ENCODE results near the gene MON2. TPM values are rescaled to one million over a fixed set of nuclear protein-coding genes. Genes with fewer than 3 reads are reported as not detected.

Gene MON2
- total RNA-seq, 4 donors from 2014 or later = 78.6 to 102 (median 97.7) TPM

DNA sequence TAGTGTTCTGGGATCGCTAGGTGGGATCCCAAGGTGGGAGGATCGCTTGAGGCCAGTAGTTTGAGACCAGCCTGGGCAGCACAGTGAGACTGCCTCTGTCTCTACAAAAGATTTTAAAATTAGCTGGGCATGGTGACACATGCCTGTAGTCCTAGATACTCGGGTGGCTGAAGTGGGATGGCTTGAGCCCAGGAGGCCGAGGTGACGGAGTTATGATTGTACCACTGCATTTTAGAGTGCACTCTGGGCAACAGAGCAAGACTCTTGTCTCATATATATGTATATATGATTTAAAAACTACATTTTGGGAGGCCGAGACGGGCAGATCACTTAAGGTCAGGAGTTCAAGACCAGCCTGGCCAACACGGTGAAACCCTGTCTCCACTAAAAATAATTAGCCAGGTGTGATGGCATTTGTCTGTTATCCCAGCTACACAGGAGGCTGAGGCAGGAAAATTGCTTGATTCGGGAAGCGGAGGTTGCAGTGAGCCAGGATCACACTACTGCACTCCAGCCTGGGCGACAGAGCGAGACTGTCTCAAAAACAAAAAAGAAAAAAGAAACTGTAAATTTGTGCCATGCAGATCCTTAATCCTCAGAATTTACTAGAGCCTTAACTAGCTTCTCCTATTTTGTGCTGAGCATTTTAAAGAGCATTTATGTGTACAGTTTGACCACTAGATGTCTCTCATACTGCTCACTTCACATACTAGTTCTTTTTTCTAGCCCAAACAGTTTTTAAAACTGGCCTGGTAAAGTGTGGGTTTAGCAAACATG lies 114.8 kb downstream of the MON2 start:
- Histone ChIP-seq H3K27me3 (no peaks in the 10 kb centered on the region), H3K27ac (no peak overlapping the region), H3K4me1 (no peaks in the 10 kb centered on the region), H3K9me3 (no peaks in the 10 kb centered on the region), H3K4me3 (no peak overlapping the region), H3K36me3 (no peaks in the 10 kb centered on the region)
- TF ChIP-seq POLR2A (IDR thresholded peaks at IDR 0.05) = no peak
- TF ChIP-seq, protein P1, sequence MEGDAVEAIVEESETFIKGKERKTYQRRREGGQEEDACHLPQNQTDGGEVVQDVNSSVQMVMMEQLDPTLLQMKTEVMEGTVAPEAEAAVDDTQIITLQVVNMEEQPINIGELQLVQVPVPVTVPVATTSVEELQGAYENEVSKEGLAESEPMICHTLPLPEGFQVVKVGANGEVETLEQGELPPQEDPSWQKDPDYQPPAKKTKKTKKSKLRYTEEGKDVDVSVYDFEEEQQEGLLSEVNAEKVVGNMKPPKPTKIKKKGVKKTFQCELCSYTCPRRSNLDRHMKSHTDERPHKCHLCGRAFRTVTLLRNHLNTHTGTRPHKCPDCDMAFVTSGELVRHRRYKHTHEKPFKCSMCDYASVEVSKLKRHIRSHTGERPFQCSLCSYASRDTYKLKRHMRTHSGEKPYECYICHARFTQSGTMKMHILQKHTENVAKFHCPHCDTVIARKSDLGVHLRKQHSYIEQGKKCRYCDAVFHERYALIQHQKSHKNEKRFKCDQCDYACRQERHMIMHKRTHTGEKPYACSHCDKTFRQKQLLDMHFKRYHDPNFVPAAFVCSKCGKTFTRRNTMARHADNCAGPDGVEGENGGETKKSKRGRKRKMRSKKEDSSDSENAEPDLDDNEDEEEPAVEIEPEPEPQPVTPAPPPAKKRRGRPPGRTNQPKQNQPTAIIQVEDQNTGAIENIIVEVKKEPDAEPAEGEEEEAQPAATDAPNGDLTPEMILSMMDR (IDR thresholded peaks at IDR 0.05) = peak in 5 of 6 experiments; percentile 50 to 76 (median 67)
- DNase-seq = no peak

DNA sequence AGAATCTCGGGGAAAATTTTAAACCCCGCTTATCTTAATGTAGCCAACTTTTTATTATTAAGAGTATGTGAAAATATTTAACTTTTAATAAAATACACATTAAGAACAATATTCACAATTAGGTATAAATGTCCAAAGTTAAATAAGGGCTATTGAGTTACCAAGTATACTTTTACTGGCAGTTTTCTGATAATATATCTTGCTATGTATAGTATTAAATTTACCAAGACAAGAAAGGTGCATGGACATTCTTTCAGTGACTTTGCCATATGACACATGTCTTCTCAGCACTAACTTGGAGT lies 115.4 kb downstream of the MON2 start:
- H3K4me1 ChIP-seq = no peaks in the 10 kb centered on the region
- no peak overlapping the region for H3K4me3 ChIP-seq
- no peak overlapping the region for H3K27ac ChIP-seq
- H3K9me3 ChIP-seq = no peaks in the 10 kb centered on the region
- no peaks in the 10 kb centered on the region for H3K36me3 ChIP-seq
- TF ChIP-seq, protein P1 (IDR thresholded peaks at IDR 0.05) = no peak
- no peak for TF ChIP-seq POLR2A (IDR thresholded peaks at IDR 0.05)
- H3K27me3 ChIP-seq = no peaks in the 10 kb centered on the region
- DNase-seq = no peak

DNA sequence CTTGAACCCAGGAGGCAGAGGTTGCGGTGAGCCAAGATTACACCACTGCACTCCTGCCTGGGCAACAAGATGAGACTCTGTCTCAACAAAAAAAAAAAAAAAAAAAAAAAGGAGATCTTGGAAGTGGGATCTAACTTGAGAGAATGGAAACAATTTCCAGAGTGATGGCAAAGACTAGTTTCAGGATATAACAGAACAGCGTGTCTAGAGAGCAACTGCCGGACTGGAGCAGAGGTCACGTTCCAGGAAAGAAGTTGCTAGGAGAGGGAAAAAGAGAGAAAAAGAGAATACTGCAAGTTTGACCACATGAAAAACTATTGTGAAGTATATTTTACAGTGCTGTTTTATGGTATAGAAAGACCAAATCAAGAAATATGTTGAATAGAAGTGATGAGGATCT lies 118.0 kb downstream of the MON2 start:
- H3K9me3 ChIP-seq = no peaks in the 10 kb centered on the region
- no peak for TF ChIP-seq POLR2A (IDR thresholded peaks at IDR 0.05)
- TF ChIP-seq, protein P1 (IDR thresholded peaks at IDR 0.05) = no peak
- DNase-seq = no peak
- no peaks in the 10 kb centered on the region for H3K27me3 ChIP-seq
- no peaks in the 10 kb centered on the region for H3K36me3 ChIP-seq
- H3K27ac ChIP-seq = no peak overlapping the region
- H3K4me1 ChIP-seq = no peaks in the 10 kb centered on the region
- no peak overlapping the region for H3K4me3 ChIP-seq

DNA sequence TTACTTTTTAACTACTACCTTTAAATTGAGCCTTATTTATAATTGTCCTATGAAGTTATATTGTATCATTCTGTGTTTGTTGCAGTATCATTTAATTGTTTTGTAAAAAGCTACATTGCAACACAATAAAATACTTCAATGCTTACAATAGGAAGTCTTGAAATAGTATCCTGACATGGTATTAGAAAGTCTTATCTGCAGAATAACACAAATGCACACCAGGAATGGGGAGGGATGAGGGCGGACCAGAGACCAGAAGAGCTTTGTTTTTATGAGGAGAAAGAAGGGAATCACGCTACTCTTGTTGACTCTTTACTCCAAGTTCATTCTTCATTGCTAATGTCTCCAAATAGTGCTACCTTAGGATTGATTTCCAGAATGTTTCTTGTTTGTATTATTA lies 120.2 kb downstream of the MON2 start:
- H3K36me3 ChIP-seq = peaks cover 0 to 5% (median 0%) of the 10 kb centered on the region in 3 donors
- no peak overlapping the region for H3K4me3 ChIP-seq
- no peak overlapping the region for H3K27ac ChIP-seq
- no peaks in the 10 kb centered on the region for H3K4me1 ChIP-seq
- DNase-seq = no peak
- H3K9me3 ChIP-seq = no peaks in the 10 kb centered on the region
- TF ChIP-seq, protein P1 (IDR thresholded peaks at IDR 0.05) = no peak
- no peaks in the 10 kb centered on the region for H3K27me3 ChIP-seq

DNA sequence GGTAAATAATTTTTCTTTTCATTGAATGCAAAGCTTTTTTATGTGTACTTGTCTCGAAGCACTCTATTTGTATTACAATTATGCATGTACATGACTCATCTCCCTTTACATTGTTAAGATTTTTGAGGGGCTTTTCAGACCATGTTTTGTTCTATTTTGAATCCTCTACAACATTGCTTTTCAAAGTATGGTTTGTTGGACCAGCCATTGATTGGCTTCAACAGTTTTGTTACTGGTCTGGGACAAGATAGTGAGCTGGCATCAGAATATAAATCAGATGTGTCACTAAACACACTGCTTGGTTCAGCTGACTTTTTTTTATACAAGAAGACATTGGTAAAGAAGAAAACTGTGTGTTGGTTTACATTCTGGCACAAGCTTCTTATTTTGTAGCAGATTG lies 122.3 kb downstream of the MON2 start:
- H3K4me1 ChIP-seq = no peaks in the 10 kb centered on the region
- no peak for TF ChIP-seq POLR2A (IDR thresholded peaks at IDR 0.05)
- TF ChIP-seq, protein P1 (IDR thresholded peaks at IDR 0.05) = no peak
- no peak overlapping the region for H3K27ac ChIP-seq
- no peaks in the 10 kb centered on the region for H3K27me3 ChIP-seq
- DNase-seq = no peak
- no peak overlapping the region for H3K4me3 ChIP-seq
- peaks cover 0 to 18% (median 0%) of the 10 kb centered on the region in 3 donors for H3K36me3 ChIP-seq
- no peaks in the 10 kb centered on the region for H3K9me3 ChIP-seq

Measured in Peyer's patch (tissue), 4 donors.